NCI-H1417 (cell line): ENCODE measurements around the gene UTS2B.

Experiments
- DNase-seq, 3 experiments: peaks; one replicate each; lab custom pipeline; 2025; lab: John Stamatoyannopoulos, UW

UTS2B gene

GRCh38 chr3:191238321-191238817 is 92.0 kb downstream of the UTS2B start:
- no peak for DNase-seq

- no peak for DNase-seq
These were observed 93.1 kb downstream of the UTS2B start for GRCh38 chr3:191237047-191237882.

- no peak for DNase-seq
These were observed 93.7 kb downstream of the UTS2B start for GRCh38 chr3:191236646-191237045.

GRCh38 chr3:191235331-191236314 is 94.7 kb downstream of the UTS2B start:
- DNase-seq = no peak

- no peak for DNase-seq
These were observed 96.1 kb downstream of the UTS2B start for GRCh38 chr3:191234216-191234615.

GRCh38 chr3:191227541-191227940 is 102.8 kb downstream of the UTS2B start:
- DNase-seq = no peak

GRCh38 chr3:191221638-191222037 is 108.7 kb downstream of the UTS2B start:
- no peak for DNase-seq

GRCh38 chr3:191220908-191221307 is 109.4 kb downstream of the UTS2B start:
- no peak for DNase-seq

- no peak for DNase-seq
These were observed 113.0 kb downstream of the UTS2B start for GRCh38 chr3:191217301-191217700.
